CD4-positive, alpha-beta T cell treated with Interleukin-4 for 1 hour (primary cell): Measurements from ENCODE around the gene KIRREL3.

ENCODE experiments used
- DNase-seq, 2 donors: peaks; one replicate each; pipeline ENCODE4 v3.0.0-alpha.2; 2020 to 2022

The KIRREL3 gene

GRCh38 chr11:126863294-126863997, 137.1 kb downstream of the KIRREL3 start:
- no peak for DNase-seq

GRCh38 chr11:126862664-126863243, 137.8 kb downstream of the KIRREL3 start:
- no peak for DNase-seq

GRCh38 chr11:126861796-126862459, 138.6 kb downstream of the KIRREL3 start:
- DNase-seq, result no peak

- DNase-seq, result no peak
Observed at GRCh38 chr11:126857860-126858808, 142.4 kb downstream of the KIRREL3 start.

- no peak for DNase-seq
Observed at GRCh38 chr11:126855536-126855935, 145.0 kb downstream of the KIRREL3 start.

GRCh38 chr11:126853732-126854131, 146.8 kb downstream of the KIRREL3 start:
- no peak for DNase-seq

- no peak for DNase-seq
Observed at GRCh38 chr11:126844789-126845188, 155.8 kb downstream of the KIRREL3 start.

GRCh38 chr11:126843096-126843495, 157.5 kb downstream of the KIRREL3 start:
- no peak for DNase-seq

GRCh38 chr11:126841999-126842398, 158.6 kb downstream of the KIRREL3 start:
- no peak for DNase-seq

GRCh38 chr11:126840975-126841374, 159.6 kb downstream of the KIRREL3 start:
- DNase-seq, result no peak

- no peak for DNase-seq
Observed at GRCh38 chr11:126840201-126840886, 160.2 kb downstream of the KIRREL3 start.

- no peak for DNase-seq
Observed at GRCh38 chr11:126839496-126839895, 161.1 kb downstream of the KIRREL3 start.

GRCh38 chr11:126838779-126839178, 161.8 kb downstream of the KIRREL3 start:
- no peak for DNase-seq

- no peak for DNase-seq
Observed at GRCh38 chr11:126837581-126837980, 163.0 kb downstream of the KIRREL3 start.

GRCh38 chr11:126834573-126834972, 166.0 kb downstream of the KIRREL3 start:
- no peak for DNase-seq

GRCh38 chr11:126834149-126834548, 166.4 kb downstream of the KIRREL3 start:
- no peak for DNase-seq

GRCh38 chr11:126833065-126833464, 167.5 kb downstream of the KIRREL3 start:
- no peak for DNase-seq

- DNase-seq, result no peak
Observed at GRCh38 chr11:126832387-126832786, 168.2 kb downstream of the KIRREL3 start.

- no peak for DNase-seq
Observed at GRCh38 chr11:126830216-126830806, 170.3 kb downstream of the KIRREL3 start.

GRCh38 chr11:126829716-126830115, 170.9 kb downstream of the KIRREL3 start:
- no peak for DNase-seq

- DNase-seq, result no peak
Observed at GRCh38 chr11:126824035-126824607, 176.4 kb downstream of the KIRREL3 start.

- DNase-seq, result no peak
Observed at GRCh38 chr11:126823274-126823673, 177.3 kb downstream of the KIRREL3 start.
